NCI-H2227 (cell line): ENCODE results near the gene EIF4H.
A peak's percentile ranks its signal among the peaks of the same experiment; 100 is the strongest.
"Not testable (repeated sequence)": the region's sequence is repeated elsewhere in the genome, so short reads cannot be mapped to it uniquely, and the experiment has no call there.

ENCODE experiments used
- DNase-seq: peaks from one replicate; lab custom pipeline; 2025; ENCODE audit not compliant: unreplicated experiment; lab: John Stamatoyannopoulos, UW

Gene EIF4H

DNA sequence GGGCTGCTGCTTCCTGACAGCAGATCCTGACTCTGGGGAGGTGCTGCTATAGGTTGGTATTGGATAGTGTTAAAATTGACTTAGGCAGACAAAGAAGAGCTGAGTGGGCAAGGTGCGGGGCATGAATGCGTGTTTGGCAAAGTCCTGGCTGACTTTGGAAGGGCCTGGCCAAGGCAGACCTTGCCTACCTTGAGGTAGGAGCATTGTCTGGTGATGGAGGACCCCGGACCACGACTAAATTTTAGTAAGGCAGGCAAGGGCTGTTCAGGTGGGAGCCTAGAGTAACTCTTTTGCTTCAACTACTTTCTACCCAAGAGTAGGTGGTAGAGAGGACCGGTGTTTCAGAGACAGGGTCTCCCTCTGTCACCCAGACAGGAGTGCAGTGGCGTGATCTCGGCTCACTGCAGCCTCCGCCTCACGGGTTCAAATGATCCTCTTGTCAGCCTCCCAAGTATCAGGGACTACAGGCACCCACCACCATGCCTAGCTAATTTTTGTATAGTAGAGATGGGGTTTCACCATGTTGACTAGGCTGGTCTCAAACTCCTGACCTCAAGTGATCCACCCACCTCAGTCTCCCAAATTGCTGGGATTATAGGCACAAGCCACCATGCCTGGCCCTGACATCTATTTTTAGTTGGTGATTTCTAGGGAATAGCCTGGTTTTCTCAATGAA, 23.4 kb downstream of the EIF4H start:
- no peak for DNase-seq

DNA sequence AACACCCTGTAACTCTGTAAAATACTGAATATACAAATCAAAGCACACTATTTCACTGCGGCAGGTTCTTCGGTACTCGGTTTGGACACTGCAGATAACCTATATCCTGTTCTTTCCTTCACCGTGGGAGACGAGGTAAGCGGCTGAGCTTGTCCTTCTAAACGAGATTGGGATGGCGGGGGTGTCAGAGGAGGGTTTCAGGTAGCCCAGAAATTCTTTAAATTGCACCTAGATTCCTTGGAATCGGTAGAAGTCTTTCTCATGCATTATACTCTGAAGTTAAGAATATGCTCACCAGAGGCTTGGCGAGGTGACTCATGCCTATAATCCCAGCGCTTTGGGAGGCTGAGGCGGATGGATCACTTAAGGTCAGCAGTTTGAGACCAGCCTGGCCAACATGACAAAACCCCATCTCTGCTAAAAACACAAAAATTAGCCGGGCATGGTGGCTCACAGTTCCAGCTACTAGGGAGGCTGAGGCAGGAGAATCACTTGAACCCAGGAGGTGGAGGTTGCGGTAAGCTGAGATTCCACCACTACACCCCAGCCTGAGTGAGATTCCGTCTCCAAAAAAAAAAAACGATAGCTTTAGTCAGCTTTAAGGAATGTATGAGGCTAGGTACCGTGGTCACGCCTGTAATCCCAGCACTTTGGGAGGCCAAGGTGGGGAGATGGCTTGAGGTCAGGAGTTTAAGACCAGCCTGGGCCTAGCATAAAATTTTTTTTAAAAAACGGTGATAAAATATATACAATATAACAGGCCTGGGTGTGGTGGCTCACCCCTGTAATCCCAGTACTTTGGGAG, 25.6 kb downstream of the EIF4H start:
- no peak for DNase-seq

DNA sequence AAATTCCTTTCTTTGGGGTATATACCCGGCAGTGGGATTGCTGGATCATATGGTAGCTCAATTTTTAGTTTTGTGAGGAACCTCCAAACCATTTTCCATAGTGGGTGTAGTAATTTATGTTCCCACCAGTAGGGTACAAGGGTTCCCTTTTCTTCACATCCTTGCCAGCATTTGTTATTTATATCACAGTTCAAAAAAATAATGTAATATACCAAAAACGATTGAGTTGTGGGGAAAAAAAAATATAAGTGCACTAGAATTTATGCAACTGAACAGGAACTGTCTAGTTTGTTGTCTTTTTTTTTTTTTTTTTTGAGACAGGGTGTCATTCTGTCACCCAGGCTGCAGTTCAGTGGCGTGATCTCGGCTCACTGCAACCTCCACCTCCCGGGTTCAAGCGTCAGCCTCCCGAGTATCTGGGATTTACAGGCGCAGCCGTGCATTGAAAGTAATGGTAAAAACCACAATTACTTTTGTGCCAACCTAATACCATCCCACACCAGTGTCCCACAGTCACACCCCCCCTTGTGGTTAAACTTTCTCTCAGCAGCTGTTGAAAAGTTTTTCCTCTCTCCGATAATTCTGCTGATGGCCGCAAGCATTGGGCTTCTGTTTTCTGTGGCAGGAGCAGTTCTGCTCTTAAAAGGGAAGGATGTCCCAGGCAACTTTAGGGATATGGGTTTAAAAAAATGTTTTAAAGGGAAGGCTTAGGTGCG, 28.8 kb downstream of the EIF4H start:
- no peak for DNase-seq

DNA sequence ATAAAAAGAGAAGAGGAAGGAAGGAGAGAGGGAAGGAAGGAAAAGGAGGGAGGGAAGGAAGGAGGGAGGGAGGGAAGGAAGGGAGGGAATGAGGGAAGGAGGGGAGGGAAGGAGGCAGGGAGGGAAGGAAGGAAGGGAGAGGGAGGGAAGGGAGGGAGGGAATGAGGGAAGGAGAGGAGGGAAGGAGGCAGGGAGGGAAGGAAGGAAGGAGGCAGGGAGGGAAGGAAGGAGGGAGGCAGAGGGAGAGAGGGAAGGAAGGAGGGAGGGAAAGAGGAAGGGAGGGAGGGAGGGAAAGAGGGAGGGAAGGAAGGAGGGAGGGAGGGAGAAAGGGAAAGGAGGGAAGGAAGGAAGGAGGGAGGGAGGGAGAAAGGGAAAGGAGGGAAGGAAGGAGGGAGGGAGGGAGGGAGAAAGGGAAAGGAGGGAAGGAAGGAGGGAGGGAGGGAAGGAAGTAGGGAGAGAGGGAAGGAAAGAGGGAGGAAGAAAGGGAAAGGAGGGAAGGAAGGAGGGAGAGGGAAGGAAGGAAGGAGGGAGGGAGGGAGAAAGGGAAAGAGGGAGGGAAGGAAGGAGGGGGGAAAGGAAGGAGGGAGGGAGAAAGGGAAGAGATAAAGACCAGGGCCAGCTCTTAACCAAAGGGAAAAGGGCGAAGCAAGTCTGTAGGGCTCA, 29.9 kb downstream of the EIF4H start:
- DNase-seq = no peak

DNA sequence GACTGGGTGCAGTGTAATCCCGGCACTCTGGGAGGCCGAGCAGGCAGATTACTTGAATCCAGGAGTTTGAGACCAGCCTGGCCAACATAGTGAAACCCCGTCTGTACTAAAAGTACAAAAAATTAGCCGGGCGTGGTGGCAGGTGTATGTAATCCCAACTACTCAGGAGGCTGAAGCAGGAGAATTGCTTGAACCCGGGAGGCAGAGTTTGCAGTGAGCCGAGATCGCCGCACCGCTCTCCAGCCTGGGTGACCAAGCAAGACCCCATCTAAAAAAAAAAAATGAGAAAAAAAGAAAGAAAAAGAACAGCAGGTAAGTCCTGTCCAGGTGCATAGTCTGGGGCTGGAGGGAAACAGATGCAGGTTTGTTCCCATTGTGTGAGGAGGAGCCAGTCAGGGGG, 31.9 kb downstream of the EIF4H start:
- DNase-seq = not testable (repeated sequence)

DNA sequence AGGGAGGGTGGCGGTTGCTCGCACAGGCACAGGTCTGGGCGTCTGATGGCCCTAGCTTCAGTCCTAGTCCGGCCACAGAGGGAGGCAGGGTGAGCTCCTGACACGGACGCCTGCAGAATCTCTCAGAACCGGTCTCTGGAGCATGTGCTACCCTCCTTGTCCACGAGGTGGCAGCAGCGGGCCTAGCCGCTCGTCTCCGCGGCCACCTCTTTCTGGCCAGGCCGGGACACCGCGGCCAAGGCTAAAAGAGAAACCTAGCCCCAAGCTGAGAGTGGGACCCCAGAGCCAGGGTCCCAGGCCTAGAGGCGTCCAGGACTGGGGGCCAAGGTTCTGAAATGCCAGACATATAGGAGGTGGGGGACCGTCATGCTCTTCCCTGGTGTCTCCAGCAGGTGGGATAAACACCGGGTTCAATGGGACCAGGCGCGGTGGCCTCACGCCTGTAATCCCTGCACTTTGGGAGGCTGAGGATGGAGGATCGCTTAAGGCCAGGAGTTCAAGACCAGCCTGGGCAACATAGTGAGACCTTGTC, 32.5 kb downstream of the EIF4H start:
- peak; percentile 83 for DNase-seq

DNA sequence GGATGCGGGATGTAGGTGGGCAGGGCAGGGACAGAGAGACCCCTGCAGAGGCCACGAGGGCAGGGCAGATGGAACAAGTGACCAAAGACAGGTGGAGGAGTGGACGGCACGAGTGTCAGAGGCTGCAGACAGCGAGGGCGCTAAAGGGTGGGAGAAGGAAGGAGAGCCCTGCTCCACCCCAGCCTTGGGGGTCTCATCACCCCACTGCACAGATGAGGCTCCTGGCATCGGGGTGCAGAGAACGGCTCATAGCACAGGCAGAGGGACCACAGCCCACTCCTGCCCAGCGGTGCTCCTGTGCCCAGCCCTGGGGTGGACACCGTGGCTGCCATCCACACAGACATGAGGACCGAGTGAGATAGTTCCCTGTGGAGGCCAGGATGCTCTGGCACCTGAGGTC, 33.4 kb downstream of the EIF4H start:
- no peak for DNase-seq

DNA sequence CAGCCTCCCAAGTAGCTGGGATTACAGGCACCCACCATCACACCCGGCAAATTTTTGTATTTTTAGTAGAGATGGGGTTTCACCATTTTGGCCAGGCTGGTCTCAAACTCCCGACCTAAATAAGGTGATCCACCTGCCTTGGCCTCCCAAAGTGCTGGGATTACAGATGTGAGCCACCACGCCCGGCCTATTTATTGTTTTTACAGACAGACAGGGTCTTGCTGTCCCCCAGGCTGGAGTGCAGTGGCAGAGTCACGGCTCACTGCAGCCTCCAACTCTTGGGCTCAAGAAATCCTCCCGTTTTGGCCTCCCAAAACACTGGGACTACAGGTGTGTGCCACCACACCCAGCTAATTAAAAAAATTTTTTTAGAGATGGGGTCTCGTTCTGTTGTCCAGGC, 34.1 kb downstream of the EIF4H start:
- not testable (repeated sequence) for DNase-seq

DNA sequence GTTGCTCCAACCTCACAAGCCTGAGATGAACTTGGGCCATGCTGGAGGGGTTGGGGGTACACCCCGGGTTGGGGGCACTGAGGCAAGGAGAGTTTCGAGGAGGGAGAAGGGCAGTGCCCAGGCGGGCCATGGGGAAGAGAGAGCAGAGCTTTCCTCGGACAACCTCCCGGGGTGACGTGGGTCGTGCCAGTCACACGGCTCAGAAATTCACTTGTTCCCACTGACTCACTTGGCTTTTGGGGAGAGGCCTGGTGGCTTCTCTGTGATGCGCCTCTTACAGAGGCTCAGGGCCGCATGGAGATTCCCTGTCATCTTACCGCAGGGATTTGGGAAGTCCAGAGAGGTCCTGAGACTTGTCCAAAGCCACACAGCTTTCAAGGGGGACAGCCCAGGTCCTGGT, 38.5 kb downstream of the EIF4H start:
- DNase-seq = no peak

DNA sequence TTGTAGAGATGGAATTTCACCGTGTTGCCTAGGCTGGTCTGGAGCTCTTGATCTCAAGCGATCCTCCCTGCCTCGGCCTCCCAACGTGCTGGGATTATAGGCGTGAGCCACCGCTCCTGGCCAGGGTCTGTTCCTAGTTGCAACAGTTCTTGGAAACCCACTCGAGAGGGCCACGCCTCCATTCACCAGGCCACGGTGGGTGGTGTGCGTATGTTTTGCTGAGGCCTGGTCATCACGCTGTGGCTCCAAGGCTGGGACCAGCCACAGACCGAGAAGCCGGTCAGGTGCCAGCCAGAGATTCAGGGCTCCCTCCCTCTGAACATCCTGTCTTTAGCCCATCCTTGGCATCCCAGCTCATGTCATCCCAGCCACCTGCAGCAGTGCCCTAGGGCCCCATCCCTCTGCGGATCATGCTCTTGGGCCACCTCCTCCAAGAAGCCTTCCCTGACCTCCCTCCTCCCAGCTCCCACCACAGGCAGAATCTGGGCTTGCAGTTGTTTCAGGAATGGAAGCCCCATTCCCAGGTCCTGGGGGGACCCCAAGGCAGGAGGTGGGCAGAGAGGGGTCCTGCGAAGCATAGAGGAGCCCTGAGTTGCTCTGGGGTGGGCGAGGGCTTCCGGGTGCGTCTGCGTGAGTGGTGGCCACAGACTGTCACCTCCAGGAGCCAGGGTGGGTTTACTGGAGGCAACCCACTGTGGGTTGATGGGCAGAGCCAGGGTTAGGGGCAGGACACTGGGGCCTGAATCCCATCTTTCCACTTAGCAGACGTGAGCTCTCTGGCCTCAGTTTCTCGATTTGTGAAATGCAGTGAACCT, 40.9 kb downstream of the EIF4H start:
- no peak for DNase-seq

DNA sequence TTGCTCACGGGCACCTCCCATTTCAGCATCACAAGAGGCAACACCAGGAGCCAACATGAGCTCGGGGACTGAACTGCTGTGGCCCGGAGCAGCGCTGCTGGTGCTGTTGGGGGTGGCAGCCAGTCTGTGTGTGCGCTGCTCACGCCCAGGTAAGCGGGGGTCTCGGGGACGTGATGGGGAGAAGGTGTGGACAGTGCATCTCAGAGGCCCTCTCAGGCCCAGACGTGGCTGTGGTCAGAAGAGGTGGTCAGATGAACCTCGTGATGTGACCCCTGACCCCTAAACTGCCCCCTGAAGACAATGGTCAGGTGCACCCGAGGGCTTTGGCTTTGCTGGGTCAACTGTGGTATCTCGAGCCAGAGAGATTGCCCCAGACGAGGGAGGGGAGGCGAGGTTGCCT, 41.8 kb downstream of the EIF4H start:
- DNase-seq = no peak

DNA sequence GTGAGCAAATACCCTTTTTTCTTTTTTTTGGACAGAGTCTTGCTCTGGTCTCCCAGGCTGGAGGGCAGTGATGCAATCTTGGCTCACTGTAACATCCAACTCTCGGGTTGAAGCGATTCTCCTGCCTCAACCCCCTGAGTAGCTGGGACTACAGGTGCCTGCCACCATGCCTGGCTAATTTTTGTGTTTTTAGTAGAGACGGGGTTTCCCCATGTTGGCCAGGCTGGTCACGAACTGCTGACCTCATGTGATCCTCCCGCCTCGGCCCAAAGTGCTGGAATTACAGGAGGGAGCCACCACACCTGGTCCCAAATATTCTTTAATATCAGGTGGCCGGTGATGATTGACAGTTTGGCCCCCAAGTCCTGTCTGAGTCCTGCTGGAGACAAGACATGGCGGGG, 42.2 kb downstream of the EIF4H start:
- DNase-seq = no peak

DNA sequence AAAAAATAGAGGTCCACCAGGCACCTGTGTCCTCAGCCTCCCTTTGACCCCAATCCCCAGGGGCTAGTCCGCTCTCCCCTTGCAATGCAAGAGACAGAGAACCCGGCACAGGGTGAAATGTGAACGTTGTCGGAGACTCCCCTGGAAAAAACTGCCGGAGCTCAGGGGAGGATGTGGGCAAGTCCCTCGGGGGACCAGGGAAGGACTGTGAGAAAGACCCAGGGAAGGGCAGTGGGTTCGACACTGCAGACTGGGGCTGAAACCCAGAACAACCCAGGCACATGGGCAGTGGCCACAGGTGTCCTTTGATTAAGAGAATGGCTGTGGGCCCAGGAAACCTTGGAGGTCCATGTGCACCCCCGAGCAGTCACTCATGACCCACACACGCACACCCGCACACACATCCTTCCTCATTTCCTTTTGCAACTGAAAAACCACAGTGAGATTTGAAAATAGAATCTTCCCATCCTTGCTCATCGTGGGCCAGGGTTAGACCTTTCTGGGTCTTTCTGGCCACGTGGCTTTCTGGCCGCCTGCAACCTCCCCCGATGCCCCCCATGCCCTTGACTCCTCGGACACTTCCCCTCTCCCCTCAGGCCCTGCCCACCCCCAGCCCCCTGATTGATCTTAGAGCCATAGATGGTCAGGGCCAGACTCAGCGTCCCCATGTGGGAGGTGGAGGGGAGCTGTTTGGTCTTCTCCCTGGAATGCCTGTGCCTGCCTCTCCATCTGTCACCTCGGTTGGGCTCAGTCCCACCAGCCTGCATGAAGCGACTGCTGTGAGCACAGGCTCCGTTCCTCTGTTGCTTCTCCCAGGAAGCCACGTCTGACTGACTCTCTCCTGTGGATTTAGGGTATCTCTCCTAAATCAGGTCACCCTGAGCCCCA, 43.5 kb downstream of the EIF4H start:
- no peak for DNase-seq

DNA sequence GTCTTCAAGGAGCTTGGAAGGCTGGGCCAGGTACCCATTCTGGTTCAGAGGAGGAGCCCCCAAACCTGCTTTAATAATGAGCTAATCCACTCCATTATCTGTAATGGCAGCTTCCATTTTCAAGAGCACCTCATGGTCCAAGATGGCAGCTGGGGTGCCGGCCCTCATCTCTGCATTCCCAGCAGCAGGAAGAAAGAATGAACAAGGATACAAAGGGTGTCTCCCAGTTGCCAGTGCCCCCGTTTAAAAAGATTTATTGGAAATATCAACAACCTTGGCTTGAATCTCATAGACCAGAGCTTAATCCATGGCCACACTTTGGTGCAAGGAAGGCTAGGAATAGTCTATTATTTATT, 44.2 kb downstream of the EIF4H start:
- no peak for DNase-seq

DNA sequence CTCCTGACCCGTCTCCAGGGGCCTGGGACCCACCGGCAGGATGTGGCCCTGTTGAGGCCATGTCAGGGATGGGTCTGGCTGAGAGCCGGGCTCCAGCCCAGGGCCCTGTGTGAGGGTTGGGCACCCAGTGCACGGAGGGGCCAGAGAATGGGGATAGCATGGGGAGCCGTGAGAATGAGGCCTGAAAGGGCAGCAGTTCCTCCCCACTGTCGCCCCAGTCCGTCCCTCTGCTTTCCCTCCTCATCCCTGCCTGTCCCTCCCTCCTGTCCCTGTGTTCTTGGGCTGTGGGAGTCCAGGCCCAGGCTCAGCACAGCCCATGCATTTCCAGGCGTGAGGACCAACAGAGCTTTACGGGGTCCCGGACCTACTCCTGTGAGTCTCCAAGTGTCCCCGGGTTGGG, 45.3 kb downstream of the EIF4H start:
- no peak for DNase-seq

DNA sequence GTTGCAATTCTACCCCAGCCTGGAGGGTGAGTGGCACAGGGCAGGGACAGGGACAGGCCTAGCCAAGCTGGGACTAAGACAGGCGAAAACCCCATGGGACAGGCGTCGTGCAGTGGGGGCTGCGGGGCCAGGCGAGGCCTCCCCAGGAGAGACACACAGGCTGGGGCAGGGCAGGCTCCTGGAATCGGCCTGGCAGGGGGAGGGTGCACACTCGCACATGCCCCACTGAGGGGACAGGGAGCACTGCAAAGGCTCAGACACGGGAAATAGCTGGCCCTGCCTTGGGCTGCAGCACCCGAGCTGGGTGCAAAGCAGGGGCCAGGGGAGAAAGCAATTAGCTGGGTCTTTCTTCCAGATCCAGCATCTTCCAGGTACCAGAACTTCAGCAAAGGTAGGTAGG, 46.1 kb downstream of the EIF4H start:
- no peak for DNase-seq

DNA sequence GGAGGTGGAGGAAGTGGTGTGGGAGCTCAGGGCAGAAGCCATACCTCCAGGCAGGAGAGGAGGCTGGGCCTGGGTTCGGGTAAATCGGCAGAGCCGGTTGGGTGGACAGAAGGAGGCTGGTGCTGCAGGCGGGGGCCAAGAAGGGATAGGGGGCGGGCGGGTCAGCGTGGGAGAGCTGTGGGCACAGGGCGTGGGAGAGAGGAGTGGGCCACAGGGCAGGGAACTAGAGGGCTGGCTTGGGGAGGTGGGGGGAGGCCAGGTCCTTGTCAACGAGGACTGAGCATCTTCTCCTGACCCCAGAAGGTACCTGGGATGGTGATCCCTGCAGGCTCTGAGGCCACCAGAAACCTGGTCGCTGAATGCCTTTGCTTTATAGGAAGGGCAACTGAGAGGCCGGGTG, 47.6 kb downstream of the EIF4H start:
- no peak for DNase-seq

DNA sequence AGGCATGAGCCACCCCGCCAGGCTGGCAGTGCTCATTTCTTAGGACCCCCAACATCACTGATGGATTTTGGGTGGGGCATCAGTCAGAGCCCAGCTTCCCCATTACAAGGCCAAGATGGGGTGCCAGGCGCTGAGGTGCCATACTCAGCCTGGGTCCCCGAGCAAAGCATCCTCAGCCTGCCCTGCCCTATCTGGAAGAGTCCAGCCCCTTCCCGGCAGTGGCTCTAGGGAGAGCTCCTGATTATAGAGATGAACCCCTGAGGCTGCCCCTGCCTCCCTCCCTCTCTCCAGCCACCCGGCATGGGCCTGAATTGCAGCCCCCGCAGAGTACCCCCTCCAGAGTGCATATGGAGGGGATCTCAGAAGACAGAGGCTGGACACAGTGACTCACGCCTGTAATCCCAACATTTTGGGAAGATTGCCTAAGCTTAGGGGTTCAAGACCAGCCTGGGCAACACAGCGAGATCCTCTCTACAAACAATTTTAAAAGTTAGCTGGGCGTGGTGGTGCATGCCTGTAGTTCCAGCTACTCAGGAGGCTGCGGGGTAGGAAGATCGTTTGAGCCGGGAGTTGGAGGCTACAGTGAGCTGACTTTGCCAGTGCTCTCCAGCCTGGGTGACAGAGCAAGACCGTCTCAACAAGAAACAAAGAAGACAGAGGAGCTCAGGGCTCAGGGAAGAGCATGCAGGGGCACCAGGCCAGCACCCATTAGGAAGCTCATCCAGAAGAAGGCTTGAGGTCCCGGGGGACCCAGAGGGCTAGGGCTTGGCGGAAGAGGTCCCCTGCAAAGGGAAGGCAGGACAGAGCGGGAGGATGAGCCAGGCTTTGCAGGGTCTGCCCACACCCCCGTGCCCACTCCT, 48.9 kb downstream of the EIF4H start:
- no peak for DNase-seq
